Medulla oblongata (tissue), 1 donor: ENCODE measurements around the gene DHX40.
"Not testable (repeated sequence)": the region's sequence is repeated elsewhere in the genome, so short reads cannot be mapped to it uniquely, and the experiment has no call there.

Experiments used
- DNase-seq: peaks from one replicate; pipeline ENCODE4 v3.0.0-alpha.2; 2015; ENCODE audit errors: extremely low spot score

Gene DHX40

DNA sequence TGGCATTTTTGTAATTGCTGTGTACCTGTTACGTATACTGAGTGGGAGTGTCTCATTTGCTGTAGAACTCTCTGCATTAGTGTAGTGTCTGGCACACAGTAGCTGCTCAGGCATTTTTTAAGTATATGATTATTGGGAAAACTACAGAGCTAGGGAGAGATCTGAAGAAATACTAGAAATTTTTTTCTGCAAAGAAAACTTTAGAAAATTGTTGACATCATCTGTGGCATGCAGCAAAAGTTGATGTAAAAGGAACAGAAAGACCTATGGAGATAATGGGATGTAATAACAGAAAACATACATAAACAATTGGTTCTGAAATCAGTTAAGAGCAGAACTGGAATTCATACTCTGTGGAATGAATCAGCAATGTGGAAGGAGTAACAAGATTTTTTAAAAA is 65.9 kb downstream of the DHX40 start:
- DNase-seq = no peak

- DNase-seq = no peak
Measured at GRCh38 chr17:59632398-59632797, 67.0 kb downstream of the DHX40 start.

DNA sequence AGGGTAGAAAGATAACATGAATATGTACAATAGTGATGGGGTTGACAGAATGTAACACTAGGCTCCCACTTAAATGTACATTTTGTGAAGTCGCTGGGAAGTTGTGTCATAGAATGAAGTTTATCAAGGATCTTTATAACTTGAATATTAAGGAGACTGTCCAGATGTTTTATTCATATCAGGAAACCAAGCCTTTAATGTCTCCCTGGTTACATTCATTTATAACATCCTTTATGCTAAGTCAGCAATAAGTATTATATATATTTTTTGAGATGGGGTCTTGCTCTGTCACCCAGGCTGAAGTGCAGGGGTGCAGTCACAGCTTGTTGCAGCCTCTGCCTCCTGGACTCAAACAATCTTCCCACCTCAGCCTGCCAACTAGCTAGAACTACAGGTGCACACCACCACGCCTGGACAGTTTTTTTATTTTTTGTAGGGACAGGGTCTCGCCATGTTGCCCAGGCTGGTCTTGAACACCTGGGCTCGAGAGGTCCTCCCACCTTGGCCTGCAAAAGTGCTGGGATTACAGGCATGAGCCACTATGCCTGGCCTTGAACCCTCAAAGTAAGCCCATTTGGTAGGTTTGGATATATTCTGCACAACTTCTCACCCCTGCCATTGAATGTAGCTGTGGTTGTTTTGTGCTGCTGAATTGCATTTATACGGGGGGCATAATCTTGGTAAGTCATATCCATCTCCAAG is 68.4 kb downstream of the DHX40 start:
- DNase-seq = no peak

GRCh38 chr17:59634632-59635541 is 69.5 kb downstream of the DHX40 start:
- no peak for DNase-seq

- DNase-seq = no peak
Measured at GRCh38 chr17:59637611-59638310, 72.4 kb downstream of the DHX40 start.

- no peak for DNase-seq
Measured at GRCh38 chr17:59638553-59638952, 73.1 kb downstream of the DHX40 start.

GRCh38 chr17:59641799-59642484 is 76.5 kb downstream of the DHX40 start:
- DNase-seq = peak; percentile 36

GRCh38 chr17:59642565-59642964 is 77.2 kb downstream of the DHX40 start:
- no peak for DNase-seq

DNA sequence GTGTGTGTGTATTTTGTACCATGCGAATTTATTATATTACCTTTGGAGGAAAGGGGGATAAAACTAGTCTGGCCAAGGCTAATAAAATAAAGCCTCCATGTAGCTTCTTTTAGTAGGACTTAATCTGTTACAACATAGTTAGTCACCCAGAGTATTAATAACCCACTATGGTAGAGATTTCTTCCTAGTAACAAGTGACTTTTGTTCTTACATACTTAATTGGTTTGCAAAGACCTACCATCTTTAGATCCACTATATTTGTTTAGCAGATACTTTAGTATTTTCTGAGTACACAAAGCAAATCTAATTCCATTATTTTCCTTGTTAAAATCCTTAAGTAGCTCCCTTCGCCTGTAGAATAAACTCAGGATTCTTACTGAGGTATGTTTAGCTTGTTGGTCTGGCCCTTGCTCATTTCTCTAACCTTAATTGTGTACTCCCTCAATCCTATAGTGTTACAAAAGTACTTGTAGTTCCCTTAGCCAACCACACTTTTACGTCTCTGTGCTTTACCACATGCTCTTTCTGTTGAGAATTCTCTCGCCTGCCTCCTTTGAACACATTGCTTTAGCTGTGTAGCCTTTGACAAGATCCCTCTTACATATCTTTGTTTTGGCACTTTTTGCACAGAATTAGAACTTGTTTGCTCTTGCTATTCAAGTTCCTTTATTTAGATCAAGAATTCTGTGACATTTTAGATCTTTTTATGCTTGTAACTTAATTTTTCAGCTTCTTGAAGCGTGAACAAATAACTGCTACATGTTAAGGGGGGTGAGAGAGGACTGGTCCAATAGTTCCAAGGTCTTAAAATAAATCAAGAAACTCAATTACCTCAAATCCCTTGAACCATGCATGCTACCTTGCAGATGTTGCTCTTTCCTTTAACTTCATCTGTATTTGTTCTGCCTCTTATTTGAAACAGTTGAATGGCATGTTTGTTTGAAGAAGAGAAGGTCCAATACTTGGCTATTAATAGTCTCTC is 78.0 kb downstream of the DHX40 start:
- no peak for DNase-seq

DNA sequence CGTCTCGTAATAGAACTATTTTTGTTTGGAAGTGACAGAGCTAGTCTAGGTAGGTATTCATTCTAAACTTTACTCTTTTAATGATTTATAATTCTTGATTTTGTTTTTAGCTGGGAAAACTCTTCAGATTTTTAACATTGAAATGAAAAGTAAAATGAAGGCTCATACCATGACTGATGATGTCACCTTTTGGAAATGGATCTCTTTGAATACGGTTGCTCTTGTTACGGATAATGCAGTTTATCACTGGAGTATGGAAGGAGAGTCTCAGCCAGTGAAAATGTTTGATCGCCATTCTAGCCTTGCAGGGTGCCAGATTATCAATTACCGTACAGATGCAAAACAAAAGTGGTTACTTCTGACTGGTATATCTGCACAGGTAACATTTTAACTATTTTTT is 81.9 kb downstream of the DHX40 start:
- DNase-seq = no peak

DNA sequence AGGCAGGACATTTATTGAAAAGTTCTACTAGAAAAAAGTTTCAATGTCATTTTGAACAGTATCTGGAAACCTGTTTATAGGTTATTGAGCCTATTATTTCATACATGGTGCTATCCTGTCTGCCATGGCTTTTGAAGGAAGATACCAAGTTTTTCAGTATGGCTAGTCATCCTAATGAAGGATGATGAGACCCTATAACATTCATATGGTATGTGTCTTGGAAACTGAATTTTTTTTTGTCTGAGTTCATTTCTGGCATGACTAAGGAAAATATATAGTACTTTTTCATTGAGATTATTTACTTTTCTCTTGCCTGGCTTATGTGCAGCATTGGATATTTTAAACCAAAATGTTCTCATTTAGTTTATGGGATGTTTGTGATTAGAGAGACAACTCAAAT is 84.5 kb downstream of the DHX40 start:
- DNase-seq = no peak

- no peak for DNase-seq
Measured at GRCh38 chr17:59650642-59651041, 85.2 kb downstream of the DHX40 start.

DNA sequence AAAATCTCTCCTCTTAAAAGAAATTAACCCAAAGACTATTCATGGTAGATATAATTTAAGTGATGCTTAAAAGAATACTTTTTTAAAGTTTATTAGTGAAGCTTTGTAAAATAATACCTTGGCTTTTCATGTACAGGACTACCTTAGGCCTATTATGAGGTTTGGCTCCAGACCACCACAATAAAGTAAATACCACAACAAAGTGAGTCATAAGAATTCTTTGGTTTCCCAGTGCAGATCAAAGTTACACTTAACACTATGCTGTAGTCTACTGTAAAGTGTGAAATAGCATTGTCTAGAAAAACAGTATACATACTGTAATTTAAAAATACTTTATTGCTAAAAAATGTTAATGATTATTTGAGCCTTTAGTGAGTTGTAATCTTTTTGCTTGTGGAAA is 85.9 kb downstream of the DHX40 start:
- DNase-seq = no peak

DNA sequence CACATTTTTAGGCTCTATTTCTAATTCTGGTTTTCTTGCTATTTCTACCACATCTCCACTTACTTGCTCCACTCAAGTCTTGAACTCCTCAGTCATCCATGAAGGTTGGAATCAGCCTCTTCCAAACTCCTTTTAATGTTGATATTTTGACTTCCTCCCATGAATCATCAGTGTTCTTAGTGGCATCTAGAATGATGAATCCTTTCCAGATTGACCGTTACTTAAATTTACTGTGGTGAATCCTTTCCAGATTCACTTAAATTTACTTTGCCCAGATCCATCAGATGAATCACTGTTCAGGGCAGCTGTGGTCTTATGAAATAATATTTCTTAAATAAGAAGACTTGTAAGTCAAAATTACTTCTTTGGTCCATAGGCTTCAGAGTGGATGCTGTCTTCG is 86.7 kb downstream of the DHX40 start:
- DNase-seq = no peak

- not testable (repeated sequence) for DNase-seq
Measured at GRCh38 chr17:59656624-59657023, 91.2 kb downstream of the DHX40 start.
